HG02840 (cell line): Measurements from ENCODE around the gene CD9.

Source experiments
- ATAC-seq: cut with Tn5 transposase; IDR thresholded peaks from one replicate; pipeline ENCODE4 v1.9.1; 2021; ENCODE audit warnings: mild to moderate bottlenecking, moderate library complexity, moderate number of reproducible peaks; ENCODE audit not compliant: unreplicated experiment, low FRiP score

The CD9 gene

DNA sequence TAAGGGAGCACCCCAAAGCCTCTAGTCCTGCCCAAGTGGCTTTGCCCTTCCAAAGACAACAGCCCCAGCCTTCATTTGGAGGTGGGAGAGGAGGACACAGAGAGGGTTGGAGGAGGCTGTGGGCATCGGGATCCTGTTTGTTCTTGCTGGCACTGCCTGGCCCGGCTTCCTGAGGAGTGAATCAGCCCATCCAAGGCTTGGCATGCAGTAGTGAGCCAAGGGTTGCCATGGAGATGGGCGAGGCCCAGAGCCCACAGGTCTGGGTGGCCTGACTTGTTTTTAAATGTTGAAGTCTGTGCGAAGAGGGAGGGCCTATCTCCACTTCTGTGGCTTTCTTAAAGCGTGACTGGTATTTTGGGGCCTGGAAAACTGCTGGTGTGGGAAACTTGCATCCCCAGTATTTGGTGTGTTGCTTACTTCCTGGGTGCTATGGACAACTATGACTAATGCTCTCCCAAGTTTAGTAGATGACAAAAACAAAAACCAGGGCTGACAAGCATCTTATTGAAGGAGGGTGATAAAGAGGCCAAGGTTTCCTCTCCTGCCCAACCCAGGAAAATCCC is 15.8 kb downstream of the CD9 start:
- no peak for ATAC-seq

DNA sequence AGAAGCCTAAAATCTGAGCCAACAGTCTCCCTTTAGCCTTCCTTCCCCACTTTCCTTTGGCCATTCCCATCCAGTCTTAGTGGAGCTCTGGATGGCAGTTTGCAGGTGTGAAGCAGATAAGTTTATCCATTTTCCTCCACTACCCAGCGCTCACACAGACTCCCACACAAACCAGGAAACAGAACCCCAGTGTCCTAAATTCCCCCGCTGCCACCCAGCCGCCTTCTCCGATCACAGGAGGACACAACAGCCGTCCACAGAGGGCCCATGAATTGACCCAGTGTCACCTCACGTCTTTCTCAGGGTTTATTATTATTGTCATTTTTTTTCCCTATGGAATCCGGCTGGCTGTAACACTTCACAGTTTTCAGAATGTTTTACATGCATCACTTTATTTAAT is 16.4 kb downstream of the CD9 start:
- ATAC-seq = no peak

DNA sequence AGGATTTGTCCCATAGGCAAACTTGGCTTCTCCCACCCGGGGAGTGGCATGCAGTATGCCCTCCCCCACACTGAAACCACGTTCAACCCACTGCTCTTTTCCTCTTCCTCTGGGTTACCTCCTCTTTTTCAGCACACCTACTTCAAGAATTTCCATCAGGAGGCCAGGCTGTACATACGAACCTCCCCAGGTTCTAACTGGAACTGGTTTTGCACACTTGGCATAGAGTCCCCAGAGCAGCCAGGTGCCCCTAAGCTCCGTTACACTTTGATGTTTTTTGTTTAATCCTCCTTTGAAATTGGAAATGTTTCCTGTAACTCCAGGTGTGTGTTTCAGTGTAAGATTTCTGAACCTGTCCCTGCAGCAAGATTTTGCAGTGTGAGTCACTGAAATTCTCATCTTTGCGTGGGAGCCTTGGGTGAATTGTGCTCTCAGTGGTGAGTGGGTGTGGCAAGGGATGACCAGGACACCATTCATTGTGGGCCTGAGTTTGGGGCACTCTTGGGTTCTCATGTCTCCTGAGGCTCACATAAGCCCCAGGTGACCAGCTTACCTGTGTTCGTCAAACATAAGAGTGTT is 18.2 kb downstream of the CD9 start:
- ATAC-seq = no peak

DNA sequence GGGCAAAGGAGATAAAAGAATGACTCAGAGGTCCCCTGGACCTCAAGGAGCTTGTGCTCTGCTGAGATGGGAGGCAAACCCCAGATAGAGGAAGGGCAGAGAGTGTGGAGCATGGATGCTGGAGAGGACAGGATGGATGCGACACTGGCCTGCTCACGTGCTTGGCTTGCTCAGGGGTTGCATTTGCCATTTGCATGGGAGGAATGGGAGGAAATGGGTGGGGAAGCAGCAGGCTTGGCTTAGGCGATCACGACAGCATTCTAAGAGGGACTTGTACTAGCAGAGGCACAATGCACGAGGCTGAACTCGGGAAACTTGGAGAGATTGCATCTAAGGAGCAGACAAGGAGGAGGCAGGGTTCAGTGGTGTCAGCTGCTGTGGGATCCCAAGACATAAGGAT is 19.8 kb downstream of the CD9 start:
- no peak for ATAC-seq

DNA sequence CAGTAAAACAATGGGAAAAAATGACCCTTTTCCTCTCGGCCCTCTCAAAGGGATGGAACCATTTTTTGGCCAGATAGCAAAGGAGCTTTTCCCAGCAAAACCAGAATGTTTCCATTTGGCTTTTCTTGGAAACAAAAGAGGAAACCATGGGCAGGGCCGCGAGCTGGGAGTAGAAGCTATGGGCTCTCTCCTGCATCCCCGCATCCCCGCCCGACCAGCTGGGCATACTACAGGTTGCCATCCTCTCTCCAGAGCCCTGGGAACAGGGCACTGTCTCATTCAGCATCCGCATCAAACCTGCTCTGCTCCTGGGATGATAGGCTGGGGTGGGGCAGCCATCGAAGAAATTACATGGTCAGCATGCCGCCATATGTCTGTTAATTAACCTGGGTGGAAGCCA is 20.9 kb downstream of the CD9 start:
- no peak for ATAC-seq

DNA sequence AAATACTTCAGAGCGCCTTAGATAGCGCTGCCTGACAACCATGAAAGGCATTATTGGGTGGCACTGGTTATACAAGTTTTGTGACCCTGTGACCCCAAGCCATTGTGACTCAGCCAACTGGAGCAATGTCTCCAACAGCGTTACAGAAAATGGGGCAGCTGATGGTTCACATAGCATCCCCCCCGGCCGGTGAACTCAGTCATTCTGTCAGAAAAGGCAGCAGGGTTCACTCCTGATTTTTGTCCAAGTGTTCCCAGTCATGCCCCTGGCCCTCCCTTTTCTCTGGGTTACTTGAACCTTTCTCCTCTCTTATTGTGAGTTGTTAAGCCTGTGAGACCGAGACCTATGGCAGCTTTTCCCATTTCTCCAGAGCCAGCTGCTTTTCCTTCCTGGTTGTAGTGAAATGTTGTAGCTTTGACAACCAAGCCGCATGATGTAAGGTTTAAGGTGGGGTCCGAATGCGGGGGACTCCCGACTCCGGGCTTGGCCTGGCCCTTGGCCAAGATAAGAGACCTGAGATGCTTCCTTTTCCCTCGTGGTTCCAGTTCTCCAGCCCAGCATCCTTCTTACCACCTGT is 22.0 kb downstream of the CD9 start:
- no peak for ATAC-seq

DNA sequence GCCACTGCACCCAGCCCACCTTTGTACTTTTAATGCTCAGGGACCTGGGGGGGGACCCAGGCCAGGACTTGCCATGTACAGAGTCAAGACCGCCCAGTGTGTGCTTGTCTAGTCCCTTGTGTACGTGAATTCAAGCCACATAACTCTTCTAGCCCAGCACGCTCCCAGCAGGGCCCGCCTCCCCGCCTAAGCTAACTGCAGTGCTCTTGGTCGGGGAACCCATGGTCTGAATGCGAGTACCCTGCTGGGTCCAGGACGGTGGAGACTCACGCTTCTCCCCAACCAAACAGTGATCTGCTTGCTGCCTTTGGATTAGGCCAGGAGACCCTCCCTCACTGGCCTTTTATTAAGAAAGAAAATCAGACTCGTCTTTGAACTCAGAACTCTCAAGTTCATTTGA is 23.3 kb downstream of the CD9 start:
- ATAC-seq = no peak

DNA sequence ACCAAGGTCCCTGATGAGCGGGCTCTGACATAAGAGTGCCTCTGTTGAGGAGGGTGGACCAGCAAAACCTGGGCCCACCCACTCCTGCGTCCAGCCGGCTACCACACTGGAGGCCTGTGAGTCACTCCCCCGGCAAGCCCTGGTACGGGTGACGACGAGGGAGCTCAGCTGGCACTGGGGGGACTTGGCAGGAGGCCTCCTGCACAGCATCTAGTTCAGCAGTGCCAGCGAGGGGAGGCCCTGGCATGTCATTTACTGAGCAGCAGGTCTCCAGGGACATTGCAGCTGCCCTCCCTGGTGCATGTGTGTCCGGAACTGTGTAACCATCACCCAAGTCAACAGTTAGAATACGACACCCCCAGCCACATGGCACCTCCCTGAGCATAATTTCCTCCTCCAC is 24.4 kb downstream of the CD9 start:
- ATAC-seq = no peak

DNA sequence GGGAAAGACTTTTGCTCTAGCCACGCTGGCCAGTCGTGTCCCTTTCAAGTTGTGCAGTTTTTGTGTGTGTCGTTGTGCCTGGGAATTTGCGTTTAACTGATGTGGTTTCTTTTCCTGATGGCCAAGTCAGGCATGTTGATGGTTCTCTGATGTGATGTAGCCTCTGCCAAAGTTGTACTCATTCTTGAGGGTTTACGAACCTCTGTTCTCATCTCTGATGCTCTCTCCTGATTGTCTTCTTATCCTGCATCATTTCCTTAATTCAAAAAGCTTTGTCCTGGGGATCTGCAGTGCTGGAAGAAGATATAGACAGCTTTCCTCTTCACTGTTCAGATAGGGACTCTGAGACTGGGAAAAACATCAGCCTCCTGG is 25.4 kb downstream of the CD9 start:
- no peak for ATAC-seq

DNA sequence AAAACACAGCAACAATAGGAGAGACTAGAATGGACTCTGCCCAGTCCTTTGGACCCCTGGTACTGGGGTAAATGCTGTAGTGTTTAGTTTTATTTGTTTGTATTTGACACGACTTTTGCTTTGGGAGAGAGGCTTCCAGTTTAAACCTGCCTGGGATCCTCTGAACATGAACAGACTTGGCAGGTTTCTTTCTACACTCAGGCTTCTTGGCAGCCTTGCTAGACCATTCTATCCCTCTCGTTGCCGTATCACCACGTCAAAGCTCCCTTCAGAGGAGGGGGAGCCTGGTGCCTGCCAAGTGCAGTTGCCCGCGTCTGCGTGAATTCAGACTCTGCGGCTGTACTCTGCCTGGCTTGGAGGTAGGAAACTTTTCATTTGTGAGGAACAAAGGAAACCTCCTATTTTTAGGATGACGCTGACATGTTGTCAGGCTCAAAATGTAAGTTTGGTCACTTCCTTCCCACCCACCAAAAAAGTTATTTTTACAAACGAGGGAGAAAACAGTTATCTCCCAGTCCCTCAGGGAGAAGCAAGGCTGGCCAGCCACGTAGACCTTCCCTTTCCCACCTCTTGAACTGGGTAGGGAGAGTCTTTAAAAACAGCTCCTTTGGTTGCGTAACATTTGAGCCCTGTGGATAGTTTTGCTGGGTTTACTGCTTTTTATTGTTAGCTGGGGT is 25.9 kb downstream of the CD9 start:
- no peak for ATAC-seq

DNA sequence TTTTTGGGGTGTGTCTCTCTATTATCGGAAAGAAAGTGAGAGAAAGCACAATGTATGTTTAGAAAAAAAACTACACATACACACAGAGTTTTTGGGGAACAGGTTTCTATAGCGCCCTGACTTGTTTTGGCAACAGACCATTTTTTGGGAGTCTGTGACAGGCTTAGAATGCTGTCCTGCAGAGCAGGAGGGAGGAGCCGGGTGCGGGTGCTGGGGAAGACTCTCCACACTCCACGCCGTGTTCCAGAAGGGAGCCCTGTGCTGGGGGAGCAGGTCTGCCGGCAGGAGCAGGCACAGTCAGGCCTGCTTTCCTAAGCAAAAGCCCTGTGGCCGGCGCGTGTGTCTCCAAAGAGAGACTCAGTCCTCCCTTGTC is 26.5 kb downstream of the CD9 start:
- ATAC-seq = no peak

DNA sequence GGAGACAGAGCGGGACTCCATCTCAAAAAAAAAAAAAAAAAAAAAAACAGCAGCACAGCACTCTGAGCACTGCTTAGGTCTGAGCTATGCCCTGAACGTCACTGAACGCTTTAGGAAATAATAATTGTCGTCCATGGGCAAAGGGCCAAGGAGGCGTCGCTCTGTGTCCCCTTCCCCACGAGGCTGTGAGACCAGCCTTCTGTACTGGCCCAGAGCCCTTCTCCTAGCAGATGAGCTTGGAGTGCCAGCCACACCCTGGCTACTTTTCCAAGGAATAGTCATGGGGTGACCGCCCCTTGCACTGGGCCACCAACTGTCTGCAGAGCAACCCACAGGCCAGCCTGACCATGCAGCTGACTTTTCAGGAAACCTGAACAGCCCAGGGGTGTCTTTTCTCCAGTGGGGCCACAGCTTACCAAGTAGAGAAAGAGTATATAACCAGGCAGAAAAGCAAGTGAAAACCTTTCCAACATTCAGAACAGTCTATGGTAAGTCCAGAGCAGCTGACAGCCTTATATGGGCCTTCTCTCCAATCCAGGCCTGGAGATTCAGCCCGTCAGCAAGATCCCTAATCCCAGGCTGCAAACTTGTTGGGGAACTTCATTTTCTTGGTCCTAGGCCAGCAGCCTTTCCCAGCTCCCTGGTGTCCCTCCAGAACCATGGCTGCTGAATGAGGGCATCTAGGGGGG is 28.5 kb downstream of the CD9 start:
- no peak for ATAC-seq

DNA sequence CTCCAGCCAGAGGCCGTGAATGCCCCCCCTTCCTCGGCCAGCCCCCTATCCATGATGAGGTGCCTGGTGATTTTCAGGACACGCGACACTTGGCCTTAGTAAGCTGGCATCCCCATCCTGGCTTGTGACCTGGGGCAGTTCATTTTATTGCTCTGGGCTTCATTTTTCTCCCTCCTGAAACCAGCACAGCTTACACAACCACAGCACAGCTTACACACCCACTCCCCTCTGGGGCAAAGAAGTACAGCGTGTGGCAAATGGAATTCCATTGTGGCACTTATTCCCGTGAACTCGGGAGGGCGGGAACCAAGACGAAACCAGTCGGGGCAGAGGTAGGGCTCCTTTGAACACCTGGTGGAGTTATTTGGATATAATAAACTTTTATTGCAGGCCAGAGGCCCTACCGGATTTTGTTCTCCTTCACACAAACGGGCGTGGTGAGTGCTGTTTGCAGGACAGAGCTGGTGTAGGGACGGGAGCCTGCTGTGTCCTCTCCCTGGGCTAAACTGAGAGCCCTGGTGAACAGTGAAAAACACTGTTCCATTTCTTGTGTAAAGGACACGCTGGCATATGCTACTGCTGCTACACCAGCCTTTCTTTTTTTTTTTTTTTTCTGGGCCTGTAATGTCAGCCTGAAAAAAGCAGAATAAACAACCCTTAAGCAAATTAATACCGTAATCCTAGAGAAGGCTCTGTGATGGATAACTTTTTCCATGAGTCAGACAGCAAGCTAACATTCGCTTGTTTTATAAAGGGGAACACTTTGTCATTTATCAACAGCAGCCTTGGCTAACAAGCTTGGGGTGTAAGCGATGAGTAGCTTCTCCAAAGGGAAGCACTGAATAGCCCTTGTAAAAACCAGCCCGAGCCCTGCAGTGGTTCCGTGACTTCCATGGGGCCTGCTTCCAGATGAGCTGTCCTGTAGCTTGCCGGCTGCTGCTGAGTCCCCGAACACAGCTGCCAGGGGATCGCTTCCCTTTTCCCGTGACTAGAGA is 29.3 kb downstream of the CD9 start:
- ATAC-seq = no peak

DNA sequence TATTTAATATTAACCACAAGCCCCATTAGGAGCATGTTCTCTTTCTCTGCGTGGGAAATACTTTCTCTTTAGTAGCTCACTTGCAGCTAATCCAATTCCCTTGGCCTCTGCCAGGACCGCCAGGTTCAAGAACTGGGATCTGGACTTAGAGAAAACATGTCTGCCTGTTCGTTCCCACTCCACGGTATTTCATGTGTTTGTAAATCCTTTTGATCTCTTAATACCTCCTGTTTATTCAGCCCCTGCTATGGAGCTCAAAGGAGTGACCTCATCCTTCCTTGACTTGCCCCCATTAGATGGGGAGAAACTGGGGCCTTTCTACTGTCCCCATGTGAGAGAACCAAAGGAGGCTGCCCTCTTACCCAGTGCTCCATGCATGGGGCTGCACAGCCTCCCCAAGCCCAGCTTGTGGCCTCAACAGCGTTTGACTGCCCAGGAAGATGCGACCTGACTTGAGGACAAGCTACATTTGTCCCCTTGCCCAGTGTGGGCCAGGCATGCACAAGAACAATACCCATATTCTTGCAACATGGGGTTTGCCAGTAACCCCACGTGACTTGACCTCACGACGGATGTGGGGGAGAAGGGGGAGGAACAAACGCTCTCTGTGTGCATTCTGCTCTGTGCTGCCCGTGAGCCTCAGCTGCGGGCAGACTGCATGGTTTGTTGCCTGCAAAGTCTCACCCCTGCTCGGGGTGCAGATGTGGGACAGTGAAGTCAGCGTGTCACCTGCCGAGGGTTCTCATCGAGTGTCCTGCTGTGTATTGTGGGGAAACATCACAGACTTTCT is 30.3 kb downstream of the CD9 start:
- no peak for ATAC-seq

DNA sequence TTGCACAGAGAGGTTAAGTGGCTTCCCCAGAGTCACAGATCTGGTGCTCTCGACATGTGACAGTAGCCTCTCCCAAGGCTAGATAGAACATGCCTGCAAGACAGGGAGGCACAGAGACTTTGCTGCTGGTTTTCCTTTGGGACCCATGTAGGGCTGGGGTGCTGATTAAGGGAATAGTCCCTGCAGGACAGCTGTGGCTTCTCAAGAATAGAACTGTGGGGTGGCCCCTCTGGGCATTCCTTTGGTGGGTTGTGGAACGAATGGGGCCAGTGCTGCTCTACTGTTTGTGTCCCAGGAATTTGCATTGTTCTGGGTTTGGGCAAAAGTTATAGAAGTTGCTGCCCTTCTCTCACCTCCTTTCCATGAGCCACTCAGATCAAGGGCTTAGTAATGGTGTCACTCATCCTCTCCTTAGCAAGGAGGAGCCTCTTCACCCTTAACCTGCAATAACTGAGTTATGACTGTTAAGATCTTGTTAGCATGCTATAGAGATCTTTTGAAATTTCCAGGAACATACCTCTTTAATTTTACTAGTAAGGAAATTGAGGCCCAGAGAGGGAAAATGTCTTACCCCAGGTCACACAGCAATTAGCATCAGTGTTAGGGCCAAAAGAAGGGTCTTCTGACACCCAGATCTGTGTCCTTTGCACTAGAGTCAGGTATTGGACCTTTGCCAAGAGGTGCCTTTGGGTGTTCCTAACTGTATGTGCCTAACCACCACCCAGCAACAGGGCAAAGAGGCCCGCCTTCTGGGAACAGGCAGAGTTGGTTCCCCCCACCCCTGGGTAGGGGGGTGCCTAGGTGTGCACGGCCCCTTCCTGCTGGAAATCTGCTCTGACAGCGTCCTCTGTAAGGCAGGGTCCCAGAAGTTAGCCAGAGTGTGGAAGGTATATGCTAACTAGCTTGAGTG is 31.4 kb downstream of the CD9 start:
- ATAC-seq = no peak

DNA sequence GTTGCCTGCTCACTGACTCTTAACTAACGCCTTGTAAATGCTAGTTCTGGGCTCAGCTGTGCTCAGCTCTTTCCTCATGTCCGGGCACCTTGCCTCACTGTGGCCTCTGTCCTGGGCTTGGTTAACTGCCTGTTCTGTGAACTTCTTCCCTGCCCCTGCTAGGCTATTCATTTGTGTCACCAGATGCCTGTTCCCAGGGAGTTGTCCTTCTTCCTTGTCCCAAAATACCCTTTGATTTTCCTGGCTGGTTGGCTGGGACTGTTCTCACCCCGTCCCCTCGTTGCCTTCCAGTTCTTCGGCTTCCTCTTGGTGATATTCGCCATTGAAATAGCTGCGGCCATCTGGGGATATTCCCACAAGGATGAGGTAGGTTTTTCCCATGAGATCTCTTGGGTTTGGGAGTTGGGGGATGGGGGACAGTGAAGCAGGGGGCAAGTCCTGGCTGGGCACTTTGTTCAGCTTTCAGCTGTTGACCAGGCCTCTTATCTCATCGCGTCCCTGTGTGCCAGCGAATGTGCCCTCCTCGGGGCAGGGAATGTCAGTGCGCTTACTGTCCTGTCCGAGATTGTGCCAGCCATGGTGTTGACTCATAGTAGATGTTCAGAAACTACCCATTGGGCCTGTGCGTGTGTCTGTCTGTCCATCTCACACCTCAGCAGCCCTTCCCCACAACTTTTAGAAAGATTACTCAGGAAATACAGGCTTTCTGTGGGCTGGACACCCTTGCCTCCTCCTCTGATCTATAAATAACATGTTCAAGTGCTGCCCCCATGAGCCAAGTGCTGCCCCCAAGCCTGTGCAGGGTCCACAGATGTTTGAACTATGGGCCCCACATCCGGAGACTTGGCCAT is 33.1 kb downstream of the CD9 start:
- ATAC-seq = no peak

DNA sequence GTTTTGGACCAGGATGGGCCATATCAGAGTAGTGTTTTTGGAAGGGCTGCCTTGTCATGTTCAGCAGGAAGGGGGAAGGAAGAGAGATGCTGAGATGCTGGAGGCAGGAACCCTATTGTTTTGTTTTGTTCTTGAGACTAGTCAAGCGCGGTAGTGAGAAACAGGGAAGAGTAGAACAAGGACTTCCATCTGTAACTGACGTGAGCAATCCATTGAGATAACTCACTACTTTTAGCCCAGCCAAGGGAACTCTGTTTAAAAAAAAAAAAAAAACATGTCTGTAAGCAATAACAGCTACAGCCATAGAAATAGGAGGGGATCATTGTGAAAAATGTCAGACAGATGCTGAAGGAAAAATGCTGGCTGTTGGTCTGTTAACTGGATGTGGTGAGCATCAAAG is 34.0 kb downstream of the CD9 start:
- no peak for ATAC-seq

DNA sequence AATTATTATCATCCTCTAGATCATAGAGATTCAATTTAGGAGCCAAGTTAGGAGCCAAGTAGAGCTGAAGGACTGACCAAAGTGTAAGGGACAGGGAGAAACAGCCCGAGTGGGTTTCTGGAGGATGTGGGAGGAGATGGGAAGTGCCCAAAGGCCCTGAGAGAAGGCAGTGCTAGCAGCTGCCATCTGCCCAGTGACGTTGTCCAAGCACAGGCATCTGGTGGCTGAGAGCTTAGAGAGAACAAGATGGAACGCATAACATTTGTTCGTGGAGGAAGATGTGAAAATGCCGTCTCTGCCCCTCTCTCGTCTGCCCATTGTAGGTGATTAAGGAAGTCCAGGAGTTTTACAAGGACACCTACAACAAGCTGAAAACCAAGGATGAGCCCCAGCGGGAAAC is 34.7 kb downstream of the CD9 start:
- ATAC-seq = no peak
